Spleen (tissue), 7 donors: Measurements from ENCODE around the gene VTI1B.

ENCODE experiments used
- CTCF ChIP-seq, 11 experiments: fragments of 200-600 bp in 7 of 11; fragments of 450-650 bp in 4 of 11; sonication (generic) in 4 of 11; IDR thresholded peaks in 8 of 11; conservative IDR thresholded peaks in 3 of 11; 1 replicate in 7 of 11; 2 replicates in 4 of 11; pipeline versions ENCODE4 v1.4.0 to v1.8.0; 2016 to 2021; ENCODE audit warnings: antibody characterized with exemption in 11 of 11, inconsistent platforms in 4 of 11, mild to moderate bottlenecking in 1 of 11
- POLR2A ChIP-seq, 3 donors: fragments of 450-650 bp; IDR thresholded peaks; one replicate each; pipeline ENCODE4 v1.5.1; 2017; ENCODE audit warnings: antibody characterized with exemption in 3 of 3, mild to moderate bottlenecking in 1 of 3
- POLR2AphosphoS5 ChIP-seq, 3 donors: sonication (generic); formaldehyde crosslinking; IDR thresholded peaks; one replicate each; pipeline ENCODE4 v1.5.1; 2017; ENCODE audit warnings: antibody characterized with exemption in 3 of 3
- donor health status: DM: no; HTN: no; CAD: no; lungs with moderate emphysema.
- donor health status: DM: no; HTN: no; CAD: no.
- donor health status: DM: no; HTN: no; CAD: no.

- TF ChIP-seq CTCF (IDR thresholded peaks at IDR 0.05 in 8 of 11, conservative IDR thresholded peaks at IDR 0.05 in 3 of 11): no peak
- TF ChIP-seq POLR2A (IDR thresholded peaks at IDR 0.05): no peak
- TF ChIP-seq POLR2AphosphoS5 (IDR thresholded peaks at IDR 0.05): no peak
These were observed 35.8 kb upstream of the VTI1B start for GRCh38 chr14:67710209-67710608.
